ENCODE data around the gene P4HTM.

The P4HTM gene

GRCh38 chr3:48997714-48998637, 7.9 kb downstream of the P4HTM start:
- no peak overlapping the region for H3K4me3 ChIP-seq (ENCODE audit: low read depth, low read length)
- POLR2A ChIA-PET: no interaction called here
- CTCF ChIA-PET: interaction anchor here (1.4 to 3.9 kb wide), 4 partner anchors 9 to 24 kb away, joined by 4 to 25 read pairs (median 16); partner anchors contain the start of genes NDUFAF3, P4HTM and WDR6
- no peak for TF ChIP-seq CTCF (IDR thresholded peaks at IDR 0.05; ENCODE audit: insufficient read depth, low read length, missing control alignments)
- DNase-seq (ENCODE audit: low read depth, low spot score): no peak

- DNase-seq (ENCODE audit: low read depth, low spot score): no peak
- POLR2A ChIA-PET: no interaction called here
- no peak overlapping the region for H3K4me3 ChIP-seq (ENCODE audit: low read depth, low read length)
- CTCF ChIA-PET: interaction anchor here (1.3 to 3.9 kb wide), 2 partner anchors 8 to 10 kb away, joined by 4 to 24 read pairs; partner anchors contain the start of gene P4HTM
- TF ChIP-seq CTCF (IDR thresholded peaks at IDR 0.05; ENCODE audit: insufficient read depth, low read length, missing control alignments): no peak
These were observed 9.2 kb downstream of the P4HTM start for GRCh38 chr3:48999085-48999858.

- no peak overlapping the region for H3K4me3 ChIP-seq (ENCODE audit: low read depth, low read length)
- no peak for TF ChIP-seq CTCF (IDR thresholded peaks at IDR 0.05; ENCODE audit: insufficient read depth, low read length, missing control alignments)
- ChIA-PET CTCF (interaction anchor here (1.0 to 3.9 kb wide), 2 partner anchors 12 to 21 kb away, joined by 3 to 24 read pairs; partner anchors contain the start of genes NDUFAF3 and P4HTM), POLR2A (interaction anchor here (1.2 kb wide), 2 partner anchors 12 to 20 kb away, joined by 3 read pairs; no protein-coding TSS in a partner anchor)
- no peak for DNase-seq (ENCODE audit: low read depth, low spot score)
These were observed 11.1 kb downstream of the P4HTM start for GRCh38 chr3:49001155-49001554.

GRCh38 chr3:49004352-49005302, 14.6 kb downstream of the P4HTM start:
- TF ChIP-seq CTCF (IDR thresholded peaks at IDR 0.05; ENCODE audit: insufficient read depth, low read length, missing control alignments): no peak
- CTCF ChIA-PET: interaction anchor here (0.9 to 6.7 kb wide), 3 partner anchors 13 to 16 kb away, joined by 4 to 95 read pairs (median 21); partner anchors contain the start of genes DALRD3 and NDUFAF3
- DNase-seq (ENCODE audit: low read depth, low spot score): no peak
- H3K4me3 ChIP-seq (ENCODE audit: low read depth, low read length): no peak overlapping the region
- POLR2A ChIA-PET: interaction anchor here (1.1 to 3.4 kb wide), 2 partner anchors 14 to 90 kb away, joined by 3 to 33 read pairs; partner anchors contain the start of genes P4HTM and QRICH1

GRCh38 chr3:49005303-49005680, 15.3 kb downstream of the P4HTM start:
- no peak for TF ChIP-seq CTCF (IDR thresholded peaks at IDR 0.05; ENCODE audit: insufficient read depth, low read length, missing control alignments)
- ChIA-PET CTCF (interaction anchor here (0.9 to 6.7 kb wide), 2 partner anchors 14 kb away, joined by 4 to 95 read pairs; partner anchors contain the start of genes DALRD3 and NDUFAF3), POLR2A (interaction anchor here (1.1 to 3.4 kb wide), 2 partner anchors 15 to 89 kb away, joined by 3 to 33 read pairs; partner anchors contain the start of genes P4HTM and QRICH1)
- H3K4me3 ChIP-seq (ENCODE audit: low read depth, low read length): no peak overlapping the region
- DNase-seq (ENCODE audit: low read depth, low spot score): no peak

All from AG04449 (cell line).